NB4 (cell line): ENCODE results near the gene FGF4.

ENCODE experiments used
- CTCF ChIP-seq: IDR thresholded peaks from one replicate; pipeline ENCODE4 v1.5.1; 2012; ENCODE audit warnings: low read depth, low read length
- MAX ChIP-seq: IDR thresholded peaks from 2 replicates; pipeline ENCODE4 v1.6.1; 2011; ENCODE audit warnings: low read depth, low read length
- MYC ChIP-seq: IDR thresholded peaks from 2 replicates; pipeline ENCODE4 v1.6.1; 2011; ENCODE audit warnings: low read depth, low read length
- POLR2A ChIP-seq: IDR thresholded peaks from 2 replicates; pipeline ENCODE4 v1.6.1; 2011; ENCODE audit warnings: mild to moderate bottlenecking; ENCODE audit not compliant: insufficient read length; ENCODE audit errors: extremely low read depth

GRCh38 chr11:69787906-69788305 lies 12.8 kb upstream of the FGF4 start:
- TF ChIP-seq CTCF (no peak), MAX (no peak), POLR2A (no peak), MYC (no peak)
